Measurements from ENCODE around the gene TSPAN18. TPM values are rescaled to one million over a fixed set of nuclear protein-coding genes. Genes with fewer than 3 reads are reported as not detected.
A peak's percentile ranks its signal among the peaks of the same experiment; 100 is the strongest.

The TSPAN18 gene
- polyA plus RNA-seq, 1 donor = 48.1 TPM

DNA sequence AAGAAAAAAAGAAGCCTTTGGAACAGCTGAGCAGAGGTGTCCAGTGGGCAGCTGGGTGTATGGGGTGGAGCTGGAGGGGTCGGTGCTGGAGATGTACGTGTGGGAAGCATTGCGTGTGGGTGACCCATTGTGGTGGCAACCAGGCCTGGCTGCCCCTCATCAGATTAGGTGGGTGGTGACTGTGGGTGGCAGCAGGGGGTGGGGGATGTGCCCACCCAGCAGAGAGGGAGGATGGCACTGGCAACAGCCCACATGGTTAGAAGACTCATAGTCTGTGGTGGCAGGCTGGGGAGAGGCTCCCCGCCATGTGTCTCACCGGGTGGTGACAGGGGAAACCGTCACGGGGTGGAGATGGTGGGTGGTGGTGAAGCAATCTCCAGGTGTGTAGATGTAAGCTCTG lies 196.4 kb downstream of the TSPAN18 start:
- DNase-seq = no peak

DNA sequence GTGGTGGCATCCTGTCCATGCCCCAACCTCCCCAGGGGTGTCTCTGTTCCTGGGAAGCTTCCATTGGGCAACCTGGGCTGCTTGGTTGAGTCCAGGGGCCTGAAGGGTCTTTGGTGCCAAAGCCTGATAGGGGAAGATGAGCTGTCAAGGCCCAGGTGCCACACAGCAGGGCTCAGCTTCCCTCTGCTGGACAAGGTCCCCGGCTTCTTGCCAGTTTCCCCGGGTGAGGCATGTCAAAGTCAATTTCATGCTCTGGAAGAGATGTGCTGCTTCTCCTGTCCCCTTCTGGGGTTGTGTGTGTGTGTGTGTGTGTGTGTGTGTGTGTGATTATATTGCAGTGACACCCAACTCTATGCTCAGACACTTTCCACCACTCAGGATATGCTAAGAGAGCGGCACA lies 197.0 kb downstream of the TSPAN18 start:
- no peak for DNase-seq

DNA sequence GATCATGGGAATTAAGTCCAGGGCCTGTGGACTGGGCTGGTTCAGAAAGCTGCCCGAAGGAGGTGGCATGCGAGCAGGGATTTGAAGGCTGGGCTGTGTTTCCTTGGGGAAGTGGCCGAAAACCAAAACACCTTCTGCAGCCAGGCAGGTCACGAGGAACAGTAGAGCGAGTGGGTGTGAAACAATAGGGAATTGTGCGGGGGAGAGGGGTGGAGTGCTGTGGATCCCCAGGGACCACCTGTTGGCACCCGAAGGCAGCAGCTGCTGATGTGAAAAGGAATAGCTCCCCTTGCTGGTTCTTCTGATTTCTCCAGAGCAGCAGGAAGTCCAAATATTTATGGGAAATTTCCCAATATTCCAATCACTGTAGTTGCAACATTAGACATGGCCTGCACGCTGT lies 199.3 kb downstream of the TSPAN18 start:
- no peak for DNase-seq

DNA sequence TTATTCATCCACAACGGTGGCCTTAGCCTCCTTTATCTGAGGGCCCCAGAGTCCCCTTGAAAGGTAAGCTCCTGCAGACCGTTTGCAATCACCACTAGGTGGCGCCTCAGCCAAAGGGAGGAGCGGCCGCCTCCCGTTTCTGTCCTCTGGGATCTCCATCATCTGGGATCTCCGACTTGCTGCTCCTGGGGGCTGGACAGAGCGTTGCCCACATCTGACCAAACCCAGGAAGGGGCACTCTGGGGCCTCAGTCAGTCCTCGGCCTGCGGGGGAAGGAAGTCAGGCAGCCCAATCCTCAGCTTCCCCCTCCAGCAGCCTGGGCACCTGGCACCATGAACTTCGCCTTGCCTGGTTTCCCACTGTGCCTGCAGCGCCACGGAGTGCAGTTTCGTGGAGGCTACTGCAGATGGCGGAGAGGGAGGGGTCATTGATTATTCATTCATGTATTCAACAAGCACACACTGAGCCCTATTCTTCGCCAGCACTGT lies 200.5 kb downstream of the TSPAN18 start:
- DNase-seq = no peak

DNA sequence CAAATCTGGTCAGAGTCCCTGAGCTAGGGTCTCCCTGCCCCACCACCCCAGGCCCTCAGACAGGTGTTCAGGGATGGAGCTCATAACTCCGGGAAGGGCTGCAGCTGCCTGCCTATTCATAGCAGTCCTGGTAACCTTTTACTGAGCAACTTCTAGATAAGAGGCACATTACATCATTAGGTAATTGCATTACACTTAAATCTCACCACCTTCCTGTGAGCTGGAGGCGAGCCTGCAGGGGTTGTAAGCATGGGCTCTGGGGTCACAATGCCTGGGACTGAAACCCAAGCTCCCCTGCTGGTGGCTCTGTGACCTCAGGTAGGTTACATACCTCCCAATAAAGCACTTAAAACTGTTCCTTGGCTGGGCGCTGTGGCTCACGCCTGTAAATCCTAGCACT lies 201.4 kb downstream of the TSPAN18 start:
- no peak for DNase-seq

DNA sequence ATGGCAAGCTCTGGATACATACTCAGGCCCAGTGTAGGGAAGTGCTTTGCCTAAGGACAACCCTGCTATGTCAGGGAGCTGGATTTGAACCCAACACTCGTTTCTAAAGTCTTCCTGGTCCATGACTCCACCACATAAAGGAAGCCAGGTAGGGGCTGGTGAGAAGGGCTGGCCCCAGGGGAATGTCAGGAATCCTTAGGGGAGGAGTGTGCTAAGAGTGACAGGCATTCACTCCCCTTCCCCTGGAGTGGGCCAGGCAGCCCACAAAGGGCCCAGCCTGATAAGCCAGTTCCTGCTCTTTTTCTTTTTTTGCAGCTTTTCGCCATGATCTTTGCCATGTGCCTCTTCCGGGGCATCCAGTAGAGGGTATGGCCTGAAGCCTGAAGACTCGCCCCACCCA lies 202.1 kb downstream of the TSPAN18 start:
- DNase-seq = no peak

DNA sequence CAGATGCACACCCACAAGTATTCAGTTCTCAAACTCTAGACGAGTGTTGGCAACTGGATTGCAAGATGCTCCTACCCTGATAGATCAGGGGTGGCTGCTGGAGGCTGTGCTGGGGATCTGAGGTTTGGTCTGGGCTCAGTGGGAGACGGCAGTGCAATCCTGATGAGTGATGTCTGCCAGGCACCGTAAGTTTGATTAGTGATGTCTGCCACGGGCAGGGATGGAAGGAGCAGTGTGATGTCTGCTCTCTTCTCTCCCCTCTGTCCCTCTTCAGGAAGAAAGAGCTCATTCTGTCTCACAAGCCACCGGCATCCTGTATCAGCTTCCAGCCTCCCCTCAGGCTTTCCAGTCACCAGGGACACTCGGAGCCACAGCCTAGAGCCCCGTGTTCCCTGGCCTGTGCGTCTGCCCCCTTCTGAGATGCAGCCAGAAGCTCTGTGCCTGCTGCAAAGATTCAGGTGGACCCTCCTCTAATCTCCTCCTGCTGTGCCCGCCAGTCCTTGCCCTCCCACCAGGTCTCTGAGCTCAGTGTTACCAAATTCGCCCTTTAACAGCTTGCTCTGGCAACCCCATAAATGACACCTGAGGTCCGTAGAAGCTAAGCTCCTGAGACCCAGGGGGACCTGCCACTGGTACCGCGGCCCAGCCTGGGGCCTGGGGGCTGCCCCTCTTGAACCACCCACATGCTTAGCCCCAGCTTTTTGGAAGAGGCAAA lies 204.0 kb downstream of the TSPAN18 start:
- no peak for DNase-seq

DNA sequence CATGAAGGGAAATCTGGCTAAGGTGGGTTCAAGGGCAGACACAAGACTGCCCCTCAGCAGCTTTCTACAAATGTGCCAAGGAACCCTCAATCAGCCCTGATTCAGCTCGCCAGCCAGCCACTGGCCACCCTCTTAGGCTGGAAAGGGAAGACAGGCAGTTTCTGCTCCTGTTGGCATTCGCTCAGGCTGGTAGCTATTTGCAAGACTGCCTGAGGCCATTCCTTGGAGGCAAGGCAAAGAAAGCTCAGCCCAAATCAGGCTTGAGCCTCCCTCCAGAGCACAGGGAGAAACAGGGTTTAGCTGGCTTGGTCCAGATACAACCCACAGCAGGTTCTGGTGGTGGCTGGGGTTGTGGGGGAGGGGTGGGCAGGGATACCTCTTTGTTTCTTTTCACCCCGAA lies 204.7 kb downstream of the TSPAN18 start:
- DNase-seq = no peak

DNA sequence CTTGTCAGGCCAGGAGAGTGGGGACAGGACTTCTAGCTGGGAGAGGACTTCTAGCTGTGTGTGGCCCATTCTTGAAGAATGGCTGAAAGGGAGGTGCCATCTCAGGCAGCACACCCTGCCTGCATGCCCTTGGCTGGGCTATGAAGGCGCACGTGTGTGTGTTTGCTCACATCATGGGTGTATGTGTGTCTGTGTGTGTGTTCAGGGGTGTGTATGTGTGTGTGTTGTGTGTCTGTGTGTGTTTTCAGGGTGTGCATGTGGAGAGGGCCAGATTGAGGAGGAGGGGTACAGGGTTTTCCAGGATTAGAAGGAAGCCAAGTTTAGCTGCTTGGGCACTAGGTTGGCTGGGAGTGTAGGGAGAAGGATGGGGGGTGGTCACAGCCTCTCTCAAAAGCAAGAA lies 207.3 kb downstream of the TSPAN18 start:
- DNase-seq = no peak

DNA sequence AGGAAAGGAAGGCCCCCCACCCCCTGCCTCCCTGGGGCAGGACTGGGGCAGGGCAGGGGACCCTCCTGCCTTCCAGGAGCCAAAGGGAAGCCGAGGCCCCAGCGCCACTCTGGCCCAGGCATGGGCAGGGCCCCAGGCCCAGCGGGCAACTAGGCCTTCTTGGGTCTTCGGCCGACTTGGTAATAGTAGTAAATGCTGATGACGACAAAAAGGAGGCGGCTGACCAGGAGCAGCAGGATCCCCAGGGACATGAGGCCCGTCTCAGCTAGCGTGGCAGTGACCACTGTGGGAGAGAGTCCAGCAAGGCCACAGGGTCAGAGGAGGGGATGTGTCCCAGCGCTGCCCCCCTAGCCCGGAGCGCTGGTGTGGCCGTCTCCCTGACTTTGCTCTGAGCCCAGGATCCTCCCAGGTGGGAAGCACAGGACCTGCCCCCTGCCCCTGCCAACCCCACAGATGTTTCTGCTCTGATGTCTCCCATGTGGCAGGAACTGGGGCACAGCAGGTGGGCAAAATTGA lies 208.0 kb downstream of the TSPAN18 start:
- DNase-seq = no peak

DNA sequence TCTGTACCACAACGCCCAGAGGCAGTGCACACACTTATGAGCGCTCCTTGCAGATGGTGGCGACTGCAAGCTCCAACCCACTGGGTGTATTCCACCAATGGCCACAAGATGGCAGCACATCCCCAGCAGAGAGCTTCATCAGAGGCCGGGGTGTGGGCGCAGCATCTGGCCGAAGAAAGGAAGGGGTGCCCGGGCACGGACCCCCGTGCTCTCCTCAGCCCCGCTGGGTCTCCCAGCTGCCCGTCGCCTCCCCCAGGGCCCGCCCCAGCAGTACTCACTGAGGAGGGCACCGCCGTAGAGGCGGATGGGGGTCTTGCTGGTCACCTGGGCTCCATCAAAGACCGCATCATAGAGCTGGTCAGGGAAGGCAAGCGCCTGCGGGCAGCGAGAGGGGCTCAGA lies 209.8 kb downstream of the TSPAN18 start:
- peak; percentile 84 for DNase-seq

DNA sequence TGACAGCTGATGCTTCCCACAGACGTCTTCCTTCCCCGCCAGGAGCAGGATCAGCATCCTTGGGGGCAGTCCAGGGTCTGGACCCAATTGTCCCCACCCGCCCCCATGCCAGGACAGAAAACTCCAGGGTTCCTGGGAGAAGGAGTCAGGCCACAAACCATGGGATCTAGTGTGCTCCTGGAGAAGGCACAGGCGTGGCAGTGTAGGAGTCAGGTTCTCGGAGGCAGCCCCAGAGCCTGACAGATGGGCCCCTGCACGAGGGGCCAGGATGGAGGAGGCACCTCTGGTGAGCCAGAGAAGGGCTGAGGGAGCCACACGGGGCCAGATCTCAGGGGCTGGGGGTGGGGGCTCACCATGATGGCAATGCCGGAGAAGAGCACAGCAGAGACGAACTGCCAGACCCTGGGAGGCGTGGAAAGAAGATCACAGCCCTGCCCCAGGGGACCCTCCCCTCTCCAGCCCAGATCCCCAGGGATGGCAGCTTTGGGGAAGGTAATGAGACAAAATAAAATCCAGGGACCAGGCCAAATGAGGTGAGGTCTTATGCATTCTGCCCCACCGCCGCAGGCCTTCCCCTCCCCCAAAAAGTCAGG lies 210.3 kb downstream of the TSPAN18 start:
- no peak for DNase-seq

DNA sequence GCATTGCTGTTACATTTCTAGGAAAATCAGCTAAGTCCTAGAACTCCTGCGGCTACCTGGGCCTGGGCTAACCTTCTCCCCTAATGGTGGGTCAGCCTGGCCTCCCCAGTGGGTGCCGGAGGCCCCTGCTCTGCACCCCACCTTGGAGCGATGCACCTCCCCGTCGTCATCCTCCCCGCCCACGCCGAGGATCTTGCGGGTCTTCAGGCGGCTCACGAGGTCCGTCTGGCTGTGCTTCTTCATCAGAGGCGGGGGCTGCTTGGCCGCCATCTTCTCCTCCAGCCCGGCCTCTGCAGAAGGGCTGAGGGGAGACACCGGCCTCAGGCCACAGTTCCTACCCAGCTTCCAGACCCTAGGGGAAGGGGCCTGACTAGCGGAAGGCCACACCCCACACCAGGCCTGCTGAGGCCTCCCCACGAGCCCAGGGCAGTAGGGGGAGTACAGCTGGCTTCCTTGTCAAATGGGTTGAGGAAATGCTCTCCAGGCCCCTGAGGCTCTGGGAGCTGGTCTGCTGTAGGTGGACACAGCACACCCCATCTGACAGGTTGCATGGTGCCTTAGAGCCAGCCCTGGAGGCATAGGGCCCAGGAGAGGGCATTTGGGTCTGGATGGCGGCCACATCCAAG lies 211.4 kb downstream of the TSPAN18 start:
- no peak for DNase-seq

DNA sequence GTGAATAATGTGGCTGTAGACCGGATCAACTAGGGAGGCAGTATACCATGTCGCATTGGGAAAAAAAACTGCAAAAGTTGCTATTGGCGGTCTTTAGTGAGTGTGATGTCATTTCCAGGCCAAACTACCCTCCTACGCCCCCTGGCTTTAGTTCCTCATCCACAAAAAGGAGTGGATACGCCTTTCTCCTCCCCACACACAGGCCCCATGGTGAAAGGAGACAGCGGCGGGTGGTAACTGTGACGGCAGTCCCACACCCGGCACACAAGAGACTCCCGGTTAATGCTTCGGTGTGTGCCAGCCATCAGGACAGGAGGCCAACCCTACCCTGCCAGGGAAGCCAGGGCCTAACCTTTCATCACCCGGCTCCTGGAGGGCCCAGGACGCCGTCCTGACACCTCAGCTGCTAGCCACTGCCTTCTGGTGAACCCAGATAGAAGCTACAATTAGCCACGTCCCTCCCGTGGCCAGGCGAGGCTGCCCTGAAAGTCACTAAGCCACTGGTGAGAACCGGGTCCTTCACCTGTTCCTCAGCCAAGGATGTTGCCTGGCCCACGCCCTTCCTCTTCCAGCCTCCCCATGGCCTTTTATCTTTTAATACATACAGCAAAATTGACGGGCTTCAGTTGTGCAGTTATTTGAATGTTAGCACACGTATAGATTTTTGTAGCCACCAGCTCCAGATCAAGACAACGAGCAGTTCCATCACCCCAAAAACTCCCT lies 213.1 kb downstream of the TSPAN18 start:
- peak; percentile 56 for DNase-seq

DNA sequence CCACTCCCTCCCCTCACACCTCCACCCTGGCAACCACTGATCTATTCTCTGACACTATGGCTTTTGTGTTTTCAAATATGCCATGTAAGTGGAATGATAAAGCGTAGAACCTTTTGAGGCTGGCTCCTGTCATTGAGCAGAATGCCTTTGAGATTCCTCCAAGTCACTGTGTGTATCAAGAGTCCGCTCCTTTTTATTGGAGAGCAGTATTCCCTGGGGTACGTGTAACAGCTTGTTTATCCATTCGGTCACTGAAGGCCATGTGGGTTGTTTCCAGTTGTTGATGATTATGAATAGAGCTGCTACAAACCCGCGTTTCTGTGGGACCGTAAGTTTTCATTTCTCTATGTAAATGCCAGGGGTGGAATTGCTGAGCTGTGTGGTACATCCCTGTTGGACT lies 213.6 kb downstream of the TSPAN18 start:
- no peak for DNase-seq

DNA sequence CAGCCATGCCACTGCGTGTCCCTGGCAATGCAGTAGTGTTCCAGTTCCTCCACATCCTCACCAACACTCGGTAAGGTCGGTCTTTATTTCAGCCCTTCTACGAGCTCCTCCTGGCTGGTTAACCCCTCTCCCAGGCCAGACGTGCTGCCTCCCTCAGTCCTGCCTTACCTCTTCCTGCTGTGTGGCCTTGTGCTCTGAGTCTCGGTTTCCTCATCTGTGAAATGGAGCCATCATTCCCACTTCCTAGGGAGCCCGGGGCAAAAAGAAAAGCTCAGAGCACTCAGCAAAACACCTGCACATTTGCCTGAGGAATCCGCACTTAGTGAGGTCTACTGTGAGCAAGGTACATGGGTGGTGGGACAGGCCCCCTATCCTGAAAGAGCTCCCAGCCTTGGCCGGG lies 214.1 kb downstream of the TSPAN18 start:
- no peak for DNase-seq

DNA sequence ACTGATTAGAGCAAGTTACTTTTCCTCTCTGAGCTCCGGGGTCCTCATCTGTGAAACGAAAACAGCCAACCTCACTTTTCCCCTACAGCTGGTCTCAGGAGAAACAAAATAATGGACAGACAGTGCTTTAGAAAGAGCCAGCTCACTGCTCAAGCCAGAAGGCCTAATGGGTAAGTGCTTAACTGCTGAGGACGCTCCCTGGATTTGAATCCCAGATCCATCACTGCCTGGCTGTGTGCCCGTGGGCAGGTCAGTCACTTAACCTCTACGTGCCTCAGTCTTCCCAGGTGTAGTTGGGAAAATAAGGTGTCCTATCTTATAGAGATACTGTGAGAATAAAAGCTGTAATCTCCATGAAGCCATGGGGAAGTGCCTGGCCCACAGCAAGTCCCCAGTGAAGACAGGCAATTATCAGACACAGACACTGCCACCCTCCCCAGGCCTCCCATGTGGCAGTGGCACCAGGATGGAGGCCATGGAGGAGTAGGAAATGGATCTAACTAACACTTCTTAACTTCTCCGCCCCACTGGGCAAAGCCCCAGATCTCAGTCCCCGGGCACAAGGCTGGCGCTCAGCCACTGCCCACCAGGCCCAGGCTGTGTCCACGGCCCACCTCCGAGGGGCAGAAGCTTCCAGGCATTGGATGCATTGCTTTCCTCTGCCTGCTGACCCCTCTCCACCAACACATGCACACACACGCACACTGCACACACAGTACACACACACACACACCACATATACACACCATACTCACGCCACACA lies 214.7 kb downstream of the TSPAN18 start:
- DNase-seq = no peak

DNA sequence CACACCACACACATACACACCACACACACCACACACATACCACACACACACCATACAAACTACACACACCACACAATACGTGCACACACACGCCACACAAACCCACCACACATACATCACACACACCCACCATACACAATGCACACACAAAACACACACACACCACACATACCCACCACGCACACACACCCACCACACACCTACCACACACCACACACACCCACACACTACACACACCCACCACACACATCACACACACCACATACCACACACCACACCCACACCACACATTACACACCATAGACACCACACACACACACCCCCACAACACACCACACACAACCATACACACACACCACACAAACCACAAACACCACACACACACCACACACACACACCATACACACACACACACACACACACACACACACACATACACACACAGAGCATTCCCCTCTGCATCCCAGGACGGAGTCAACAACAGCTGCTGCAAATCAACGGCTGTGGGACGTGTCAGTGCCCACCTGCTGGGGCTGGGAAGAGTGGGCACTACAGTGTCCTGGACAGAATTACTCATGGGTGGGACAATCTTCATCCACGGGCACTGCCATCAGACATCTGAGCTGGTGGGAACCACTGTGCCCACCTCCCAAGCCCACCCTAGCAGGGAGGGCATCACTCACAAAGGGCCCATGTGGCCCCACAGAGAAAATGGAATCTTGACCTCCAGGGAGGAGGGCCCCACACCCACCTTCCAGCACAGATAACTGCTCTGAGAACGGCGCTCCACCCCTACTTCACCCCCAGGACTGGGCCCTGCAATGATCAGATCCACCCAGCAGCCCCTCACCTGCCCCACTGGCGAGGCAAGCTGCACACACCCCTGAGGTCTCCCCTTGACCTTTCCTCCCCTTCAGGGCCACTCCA lies 215.5 kb downstream of the TSPAN18 start:
- no peak for DNase-seq

DNA sequence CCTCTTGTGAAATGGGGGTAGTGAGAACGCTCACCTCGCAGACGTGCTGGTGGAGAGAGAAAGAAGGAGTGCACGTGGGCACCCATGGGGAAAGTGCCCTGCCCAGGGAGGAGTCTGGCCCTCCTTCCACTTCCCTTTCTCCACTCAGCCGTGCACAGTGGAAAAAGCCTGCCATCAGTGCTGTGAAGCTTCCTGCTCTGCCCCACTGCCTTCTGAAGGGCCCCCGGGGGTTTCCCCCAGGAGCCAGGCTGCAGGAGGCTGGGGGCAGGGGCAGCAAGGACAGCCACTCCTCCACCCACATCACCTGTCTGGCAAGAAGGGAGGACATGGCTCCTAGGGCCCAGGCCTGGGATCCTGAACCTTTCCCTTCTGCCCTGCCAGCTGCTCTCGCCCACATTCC lies 216.4 kb downstream of the TSPAN18 start:
- no peak for DNase-seq

DNA sequence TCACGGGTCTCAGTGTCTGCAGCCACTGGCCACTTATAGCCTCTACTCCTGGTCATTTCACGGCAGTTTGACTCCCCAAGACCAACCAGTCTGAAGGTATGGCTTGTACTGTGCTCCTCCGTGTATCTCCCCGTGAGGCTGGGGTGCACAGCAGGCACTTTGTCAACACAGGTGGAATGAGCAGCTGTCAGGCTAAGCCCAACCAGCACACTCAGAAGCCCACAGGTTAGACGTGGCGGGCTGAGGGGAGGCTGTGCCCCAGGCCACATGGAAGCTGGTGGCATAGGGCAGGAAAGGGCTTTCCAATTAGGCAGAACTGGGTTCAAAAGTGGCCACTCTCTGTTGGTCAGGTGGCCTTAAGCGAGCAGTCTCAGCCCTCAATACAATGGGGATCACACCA lies 216.9 kb downstream of the TSPAN18 start:
- DNase-seq = no peak

DNA sequence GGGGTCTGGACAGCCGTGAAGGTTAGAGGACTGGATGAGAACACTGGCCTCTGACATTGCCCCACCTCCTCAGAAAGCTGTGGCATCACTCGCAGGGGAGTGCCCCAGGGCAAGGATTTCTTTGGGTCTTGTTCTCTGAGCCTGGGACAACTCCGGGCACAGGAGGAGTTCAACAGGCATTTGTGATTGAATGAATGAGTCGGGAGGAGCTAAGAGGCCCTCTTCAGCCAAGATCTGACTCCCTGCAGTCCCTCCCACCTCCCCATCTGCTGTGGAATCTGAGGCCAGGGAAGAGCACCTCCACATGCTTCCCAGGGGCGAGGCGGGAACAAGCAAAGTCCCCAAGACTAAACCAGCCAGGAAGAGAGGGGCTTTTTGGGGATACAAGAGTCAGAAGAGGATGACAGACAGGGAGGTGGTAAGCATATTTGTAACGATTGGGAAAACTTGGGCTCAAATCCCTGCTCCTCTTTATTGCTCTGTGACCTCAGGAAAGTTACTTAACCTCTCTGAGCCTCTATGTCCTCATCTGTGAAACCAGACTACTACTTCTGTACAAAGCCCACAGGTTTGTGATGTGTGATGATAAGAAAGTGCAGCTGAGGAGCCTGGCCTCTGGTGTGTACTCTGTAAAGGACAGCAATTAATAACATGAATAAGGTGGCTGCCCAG lies 217.6 kb downstream of the TSPAN18 start:
- DNase-seq = no peak

All from hindlimb muscle (tissue), 1 donor.